MCF 10A (cell line): ENCODE measurements around the gene MTFP1. TPM values are rescaled to one million over a fixed set of nuclear protein-coding genes. Genes with fewer than 3 reads are reported as not detected.

ENCODE experiments used
- BruUV-seq: library from RNA; stranded (reverse); fragments of 400-500 nt; replicated peaks from 2 replicates; lab custom pipeline; 2021; lab: Mats Ljungman, UMichigan
- CTCF ChIA-PET: fragments of 300-600 bp; sonication (Branson Sonifier 250); formaldehyde crosslinking; extraction: SDS; loops from one replicate; lab custom pipeline; 2021; ENCODE audit warnings: antibody characterized with exemption, inconsistent platforms; lab: Yijun Ruan, JAX
- POLR2A ChIA-PET: fragments of 300-600, 350-650 bp; sonication (Branson Sonifier 250); formaldehyde crosslinking; extraction: SDS; loops from one replicate; lab custom pipeline; 2020; ENCODE audit warnings: antibody characterized with exemption, inconsistent platforms; lab: Yijun Ruan, JAX
- DNase-seq: peaks from one replicate; pipeline ENCODE4 v3.0.0-alpha.2; 2018; ENCODE audit not compliant: unreplicated experiment
- H3K27ac Mint-ChIP-seq: one replicate; pipeline ENCODE4 v1.8.0; 2022; ENCODE audit warnings: mild to moderate bottlenecking, low read depth, mixed read lengths; ENCODE audit not compliant: unreplicated experiment
- H3K27me3 Mint-ChIP-seq: one replicate; pipeline ENCODE4 v1.8.0; 2022; ENCODE audit warnings: mixed read lengths; ENCODE audit not compliant: insufficient read depth, unreplicated experiment
- H3K36me3 Mint-ChIP-seq: one replicate; pipeline ENCODE4 v1.8.0; 2022; ENCODE audit warnings: mild to moderate bottlenecking, moderate library complexity, mixed read lengths; ENCODE audit not compliant: insufficient read depth, unreplicated experiment
- H3K4me1 Mint-ChIP-seq: one replicate; pipeline ENCODE4 v1.8.0; 2022; ENCODE audit warnings: mixed read lengths; ENCODE audit not compliant: insufficient read depth, unreplicated experiment
- H3K4me3 Mint-ChIP-seq: one replicate; pipeline ENCODE4 v1.8.0; 2022; ENCODE audit warnings: mild to moderate bottlenecking, moderate library complexity, mixed read lengths; ENCODE audit not compliant: unreplicated experiment
- H3K9me3 Mint-ChIP-seq: one replicate; pipeline ENCODE4 v1.8.0; 2022; ENCODE audit warnings: mixed read lengths; ENCODE audit not compliant: unreplicated experiment
- intact Hi-C: fragments of 100-400 bp; cut with micrococcal nuclease; formaldehyde crosslinking; loops from 2 replicates; pipeline ENCODE4 v1.14.1; 2022
- total RNA-seq: library from RNA; stranded (reverse); gene quantifications from 2 replicates; pipeline ENCODE4 v1.2.3, GENCODE V29; 2022
- TF ChIP-seq, protein P1 (sequence below): fragments of 200-600 bp; IDR thresholded peaks from one replicate; pipeline ENCODE4 v1.8.0; 2022; ENCODE audit warnings: antibody characterized with exemption, mild to moderate bottlenecking; ENCODE audit not compliant: unreplicated experiment

MTFP1 gene
- total RNA-seq, 1 experiment from 2014 or later, result 31.6 TPM

DNA sequence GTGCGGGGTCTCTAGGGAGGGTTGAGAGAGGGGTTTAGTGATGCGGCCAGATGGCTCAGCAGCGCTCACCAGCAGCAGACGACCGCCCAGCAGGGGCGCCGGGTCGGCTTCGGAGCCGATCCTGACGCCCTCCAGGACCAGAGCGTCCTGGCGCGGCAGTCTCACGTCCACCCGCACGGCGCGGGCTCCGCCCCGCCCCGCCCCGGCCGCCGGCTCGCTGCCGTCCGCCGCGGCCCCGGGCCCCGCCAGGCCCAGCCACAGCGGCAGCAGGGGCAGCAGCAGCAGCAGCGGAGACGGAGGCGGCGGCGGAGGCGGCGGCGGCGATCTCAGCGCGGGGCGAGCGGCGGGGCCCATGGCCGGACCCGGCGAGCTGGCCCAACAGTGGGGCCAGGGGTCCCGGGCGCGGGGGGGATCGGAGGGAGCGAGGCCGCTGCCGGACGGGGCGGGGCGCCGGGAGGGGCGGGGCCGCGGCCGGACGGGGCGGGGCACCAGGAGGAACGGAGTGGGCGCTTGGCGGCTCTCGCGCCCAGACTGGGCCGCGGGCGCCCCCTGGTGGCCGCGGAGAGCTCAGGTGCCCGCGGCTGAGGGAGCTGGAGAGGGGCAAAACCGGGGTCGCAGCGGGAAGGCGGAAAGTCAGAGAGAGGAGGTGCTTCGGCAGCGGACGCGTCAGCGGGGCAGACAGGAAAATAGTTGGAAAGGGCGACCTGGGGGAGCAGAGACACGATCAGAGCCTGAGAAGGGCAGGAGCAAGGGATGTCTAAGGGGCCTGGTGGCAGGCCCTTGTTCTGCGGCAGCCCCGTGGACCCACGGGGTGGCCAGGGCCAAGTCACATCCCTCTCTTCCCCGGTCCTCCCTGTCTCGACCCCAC is 38.4 kb upstream of the MTFP1 start, which contains the start of gene RNF215:
RNF215 (minus strand) TSS at position 452 of the 868 bp plus-strand sequence; CDS start at position 354, 98 bp downstream.
- CTCF ChIA-PET, result interaction anchor here (0.6 to 6.3 kb wide), 33 partner anchors 8 to 620 kb away, joined by 3 to 48 read pairs (median 3); partner anchors contain the start of genes CASTOR1, MTFP1, SEC14L2 and UQCR10
- H3K4me1 Mint-ChIP-seq, result peaks cover 12% of the 10 kb centered on the region

GRCh38 chr22:30390974-30391691 is 34.4 kb upstream of the MTFP1 start:
- TF ChIP-seq, protein P1, sequence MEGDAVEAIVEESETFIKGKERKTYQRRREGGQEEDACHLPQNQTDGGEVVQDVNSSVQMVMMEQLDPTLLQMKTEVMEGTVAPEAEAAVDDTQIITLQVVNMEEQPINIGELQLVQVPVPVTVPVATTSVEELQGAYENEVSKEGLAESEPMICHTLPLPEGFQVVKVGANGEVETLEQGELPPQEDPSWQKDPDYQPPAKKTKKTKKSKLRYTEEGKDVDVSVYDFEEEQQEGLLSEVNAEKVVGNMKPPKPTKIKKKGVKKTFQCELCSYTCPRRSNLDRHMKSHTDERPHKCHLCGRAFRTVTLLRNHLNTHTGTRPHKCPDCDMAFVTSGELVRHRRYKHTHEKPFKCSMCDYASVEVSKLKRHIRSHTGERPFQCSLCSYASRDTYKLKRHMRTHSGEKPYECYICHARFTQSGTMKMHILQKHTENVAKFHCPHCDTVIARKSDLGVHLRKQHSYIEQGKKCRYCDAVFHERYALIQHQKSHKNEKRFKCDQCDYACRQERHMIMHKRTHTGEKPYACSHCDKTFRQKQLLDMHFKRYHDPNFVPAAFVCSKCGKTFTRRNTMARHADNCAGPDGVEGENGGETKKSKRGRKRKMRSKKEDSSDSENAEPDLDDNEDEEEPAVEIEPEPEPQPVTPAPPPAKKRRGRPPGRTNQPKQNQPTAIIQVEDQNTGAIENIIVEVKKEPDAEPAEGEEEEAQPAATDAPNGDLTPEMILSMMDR, result peak; percentile 81
- ChIA-PET POLR2A (interaction anchor here (1.0 to 16.9 kb wide), 6 partner anchors 21 to 364 kb away, joined by 3 to 532 read pairs (median 5); partner anchors contain the start of gene MTFP1), CTCF (interaction anchor here (0.6 to 6.3 kb wide), 36 partner anchors 10 to 424 kb away, joined by 3 to 83 read pairs (median 4); partner anchors contain the start of genes CASTOR1 and MTFP1)
- DNase-seq, result peak; percentile 85
- no TSS peak for BruUV-seq
- Mint-ChIP-seq H3K9me3 (no peaks in the 10 kb centered on the region), H3K27ac (no peak overlapping the region), H3K27me3 (no peaks in the 10 kb centered on the region), H3K36me3 (peaks cover 7% of the 10 kb centered on the region), H3K4me3 (no peak overlapping the region), H3K4me1 (peaks cover 10% of the 10 kb centered on the region)
- intact Hi-C loops, result loop anchor here (1.0 kb wide), 1 partner anchor 35 kb away; no protein-coding TSS in a partner anchor

More for the DNA sequence above, 38.4 kb upstream of the MTFP1 start, which contains the start of gene RNF215:
- H3K36me3 Mint-ChIP-seq, result peaks cover 8% of the 10 kb centered on the region
- H3K4me3 Mint-ChIP-seq, result peak within 1 kb of the TSS; percentile 79
- H3K27ac Mint-ChIP-seq, result peak within 1 kb of the TSS; percentile 74
- intact Hi-C loops, result loop anchor here (1.0 kb wide), 4 partner anchors 99 to 279 kb away; no protein-coding TSS in a partner anchor
- DNase-seq, result peak; percentile 74
- H3K27me3 Mint-ChIP-seq, result no peaks in the 10 kb centered on the region
- POLR2A ChIA-PET, result interaction anchor here (0.6 to 16.9 kb wide), 8 partner anchors 11 to 124 kb away, joined by 3 to 532 read pairs (median 3); partner anchors contain the start of genes CCDC157, MTFP1 and SF3A1
- BruUV-seq, result no TSS peak
- H3K9me3 Mint-ChIP-seq, result no peaks in the 10 kb centered on the region
- TF ChIP-seq, protein P1, result peak; percentile 95

- POLR2A ChIA-PET, result interaction anchor here (0.6 to 16.9 kb wide), 3 partner anchors 19 to 955 kb away, joined by 4 to 532 read pairs (median 13); partner anchors contain the start of gene MTFP1
- CTCF ChIA-PET, result interaction anchor here (0.9 to 6.3 kb wide), 11 partner anchors 12 to 363 kb away, joined by 3 to 83 read pairs (median 13); partner anchors contain the start of genes CASTOR1 and MTFP1
- no TSS peak for BruUV-seq
- no peak for DNase-seq
- Mint-ChIP-seq H3K4me1 (peaks cover 1% of the 10 kb centered on the region), H3K9me3 (no peaks in the 10 kb centered on the region), H3K36me3 (no peaks in the 10 kb centered on the region), H3K4me3 (no peak overlapping the region), H3K27me3 (no peaks in the 10 kb centered on the region), H3K27ac (no peak overlapping the region)
- TF ChIP-seq, protein P1, result no peak
- intact Hi-C loops, result no loop called here
Observed at GRCh38 chr22:30392661-30393321, 32.8 kb upstream of the MTFP1 start.
